GM12874 (cell line): ENCODE measurements around the gene ZNF548.

Experiments
- CTCF ChIP-seq: IDR thresholded peaks from 2 replicates; pipeline ENCODE4 v1.5.1; 2011; ENCODE audit warnings: low read depth, mild to moderate bottlenecking, control low read depth, low read length, moderate library complexity; ENCODE audit not compliant: insufficient read depth

ZNF548 gene

DNA sequence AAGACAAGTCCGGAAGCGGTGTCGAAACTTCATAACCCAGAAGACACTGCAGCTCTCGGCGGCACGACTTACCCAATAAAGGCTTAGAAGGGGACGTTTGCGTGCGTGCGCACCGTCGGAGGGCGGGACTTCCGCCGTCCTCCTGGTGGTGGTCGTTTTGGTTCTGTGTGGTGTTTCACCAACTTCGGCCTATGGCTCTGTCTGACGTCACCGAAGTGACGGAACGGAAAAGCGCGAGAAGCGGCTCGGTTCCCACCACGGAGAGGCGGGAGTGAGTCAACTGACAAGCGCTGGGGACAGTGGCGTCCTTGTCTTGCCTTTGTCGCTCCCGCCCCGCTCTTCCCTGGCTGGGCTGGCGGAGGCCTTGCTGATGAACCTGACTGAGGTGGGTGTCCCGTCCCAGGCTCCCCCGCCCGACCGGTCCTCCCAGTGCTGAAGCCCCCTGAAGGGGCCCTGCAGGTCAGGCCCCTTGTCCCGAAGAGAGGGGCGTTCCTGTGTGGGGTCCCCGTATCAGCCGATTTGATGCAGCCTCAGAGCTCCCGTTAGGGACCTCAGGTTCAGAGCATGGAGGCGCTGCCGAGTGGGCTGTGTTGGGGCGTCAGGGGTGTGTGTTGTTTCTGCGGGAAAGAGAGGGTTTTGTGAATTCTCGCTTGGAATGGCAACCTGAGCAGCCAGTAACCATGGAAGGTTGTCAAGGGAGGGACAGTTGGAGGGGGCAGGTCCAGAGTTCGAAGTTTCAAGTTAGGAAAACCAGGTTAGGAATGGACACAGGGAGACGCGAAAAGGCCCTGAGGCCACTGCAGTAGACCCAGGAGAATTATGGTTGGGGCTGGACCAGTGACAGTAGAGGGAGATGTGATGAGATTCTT, at the start of gene ZNF548:
Gene ZNF548 (plus strand): TSS at position 125 of the 869 bp plus-strand sequence. CDS start 246 bp downstream, at position 371.
- TF ChIP-seq CTCF, result 0 out of 2 replicates have a peak, but pooled peaks have one; percentile 1

GRCh38 chr19:57342582-57342981, 47.1 kb upstream of the ZNF548 start:
- no peak for TF ChIP-seq CTCF

DNA sequence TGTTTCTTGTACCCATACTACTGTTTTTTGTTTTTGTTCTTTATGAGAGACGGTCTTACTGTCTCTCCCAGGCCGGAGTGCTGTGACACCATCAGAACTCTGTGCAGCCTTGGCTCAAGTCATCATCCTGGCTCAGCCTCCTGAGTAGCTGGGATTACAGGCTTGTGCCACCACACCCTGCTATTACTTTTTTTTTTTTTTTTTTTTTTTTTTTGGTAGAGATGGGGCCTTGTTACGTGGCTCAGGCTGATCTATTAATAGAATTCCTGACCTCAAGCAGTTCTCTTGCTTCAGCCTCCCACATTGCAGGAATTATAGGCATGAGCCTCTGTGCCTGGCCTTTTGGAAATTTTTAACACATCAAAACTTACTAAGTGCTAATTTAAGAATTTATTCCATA, 41.5 kb upstream of the ZNF548 start:
- no peak for TF ChIP-seq CTCF

DNA sequence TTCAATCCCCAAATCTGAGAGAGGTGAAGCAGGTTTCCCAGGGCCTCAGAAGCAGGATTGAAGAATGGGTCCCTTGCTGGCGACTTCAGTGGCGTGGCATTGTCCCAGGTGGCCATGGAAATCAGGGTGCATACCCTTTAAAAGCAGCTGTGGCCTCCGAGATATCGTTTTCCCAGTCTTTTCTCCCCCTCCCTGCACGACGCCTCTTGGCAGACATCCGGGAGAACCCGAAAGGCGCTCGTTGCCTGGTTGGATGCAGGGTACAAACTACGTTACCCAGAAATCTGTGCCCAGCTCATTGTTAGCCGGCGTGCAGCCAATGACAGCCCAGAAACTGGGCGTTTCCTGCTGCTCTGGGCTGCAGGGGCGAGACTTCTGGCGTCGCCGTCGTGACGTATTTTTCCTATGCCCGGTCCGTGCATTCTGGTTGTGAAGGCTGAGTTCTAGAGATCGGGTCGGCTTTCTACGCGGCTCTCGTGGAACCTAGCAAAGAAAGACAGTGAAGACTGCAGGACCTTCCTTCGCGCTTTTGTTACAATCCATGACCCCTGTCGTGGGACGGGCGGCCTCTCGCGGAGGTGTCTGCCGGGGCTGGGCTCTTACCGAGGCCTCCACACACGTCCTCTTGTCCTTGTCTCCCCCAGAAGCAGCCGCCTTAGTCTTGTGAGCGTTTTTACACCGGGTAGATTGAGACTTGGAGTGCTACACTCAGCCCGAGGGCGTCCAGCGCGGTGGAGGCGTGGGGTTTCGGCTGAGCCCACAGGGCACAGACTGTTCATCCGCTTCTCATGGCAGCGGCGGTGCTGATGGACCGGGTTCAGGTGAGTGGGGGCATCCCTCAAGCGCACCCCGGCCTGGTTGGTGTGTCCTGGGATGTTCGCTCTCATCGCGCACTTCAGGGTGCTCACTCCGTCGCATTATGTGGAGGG, 38.5 kb upstream of the ZNF548 start, which contains the start of gene ZNF304:
Gene ZNF304 (plus strand): TSS at position 395 of the 929 bp plus-strand sequence. CDS start 394 bp downstream, at position 789.
- no peak for TF ChIP-seq CTCF

DNA sequence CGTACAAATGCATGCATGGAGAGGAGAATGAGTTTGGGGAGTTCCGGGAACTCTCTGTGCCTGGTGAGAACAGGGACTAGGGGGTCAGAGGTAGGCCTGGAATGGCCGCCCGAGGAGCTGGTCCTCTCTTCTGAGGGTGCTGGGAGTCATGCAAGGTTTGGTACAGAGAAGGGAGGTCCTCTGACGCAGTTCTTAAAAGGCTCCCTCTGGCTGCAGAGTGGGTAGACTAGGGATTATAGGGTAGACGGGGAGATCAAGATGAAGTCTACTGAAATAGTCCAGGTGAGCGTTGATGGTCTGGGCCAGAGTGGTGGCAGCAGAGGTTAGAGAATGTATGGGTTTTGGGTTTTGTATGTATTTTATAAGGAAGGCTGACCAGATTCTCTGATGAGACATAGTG, 37.8 kb upstream of the ZNF548 start:
- TF ChIP-seq CTCF, result no peak

DNA sequence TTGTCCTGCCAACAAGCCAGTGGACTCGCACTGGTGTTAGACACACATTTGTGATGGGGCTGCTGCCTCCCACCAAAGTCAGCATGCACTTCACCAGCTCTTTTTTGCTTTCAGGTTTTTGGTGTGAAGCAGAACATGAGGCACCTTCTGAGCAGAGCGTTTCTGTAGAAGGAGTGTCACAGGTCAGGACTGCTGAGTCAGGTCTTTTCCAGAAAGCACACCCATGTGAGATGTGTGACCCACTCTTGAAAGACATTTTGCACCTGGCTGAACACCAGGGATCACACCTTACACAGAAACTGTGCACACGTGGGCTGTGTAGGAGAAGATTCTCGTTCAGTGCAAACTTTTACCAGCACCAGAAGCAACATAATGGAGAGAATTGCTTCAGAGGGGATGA, 33.7 kb upstream of the ZNF548 start:
- TF ChIP-seq CTCF, result no peak

DNA sequence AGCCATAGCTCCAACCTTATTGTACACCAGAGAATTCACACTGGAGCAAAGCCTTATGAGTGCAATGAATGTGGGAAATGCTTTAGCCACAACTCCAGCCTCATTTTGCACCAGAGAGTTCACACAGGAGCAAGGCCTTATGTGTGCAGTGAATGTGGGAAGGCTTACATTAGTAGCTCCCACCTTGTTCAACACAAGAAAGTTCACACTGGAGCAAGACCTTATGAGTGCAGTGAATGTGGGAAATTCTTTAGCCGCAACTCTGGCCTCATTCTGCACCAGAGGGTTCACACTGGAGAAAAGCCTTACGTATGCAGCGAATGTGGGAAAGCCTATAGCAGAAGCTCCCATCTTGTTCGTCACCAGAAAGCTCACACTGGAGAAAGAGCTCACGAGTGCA, 32.2 kb upstream of the ZNF548 start:
- no peak for TF ChIP-seq CTCF
